SH-SY5Y (cell line): ENCODE results near the gene SKA2.

Experiments
- GATA2 ChIP-seq: IDR thresholded peaks from 2 replicates; pipeline ENCODE4 v1.6.1; 2011; ENCODE audit warnings: mild to moderate bottlenecking, low read depth, low read length
- GATA3 ChIP-seq: IDR thresholded peaks from 2 replicates; pipeline ENCODE4 v1.6.1; 2011; ENCODE audit warnings: low read depth, mild to moderate bottlenecking, low read length, moderate library complexity

DNA sequence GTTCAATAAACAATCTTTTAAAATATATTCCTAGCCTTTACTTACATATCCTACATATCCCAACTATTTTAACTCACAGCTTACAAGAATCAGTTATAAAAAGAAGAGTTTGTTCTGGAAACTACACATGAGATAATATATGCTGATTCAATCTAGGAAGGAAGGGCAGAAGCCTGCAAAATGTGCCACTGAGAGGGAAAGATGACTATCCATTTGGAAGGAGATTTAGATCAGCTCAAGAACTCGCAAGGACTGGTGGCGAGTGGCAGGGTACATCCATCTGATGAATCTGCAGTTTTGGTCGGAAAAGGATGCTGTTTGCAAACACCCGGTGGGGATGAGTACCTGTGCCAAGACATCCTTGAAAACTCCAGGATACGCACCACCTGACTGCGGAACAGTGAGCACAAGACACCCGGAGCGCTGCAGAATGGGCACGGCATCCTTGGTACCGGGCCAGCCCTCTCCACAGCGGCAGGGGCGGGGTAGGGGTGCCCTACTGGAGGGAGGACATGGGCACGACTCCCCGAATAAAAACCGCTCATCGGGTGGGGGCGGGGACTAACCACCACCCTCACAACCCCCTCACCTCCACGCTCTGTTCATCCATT lies 49.0 kb downstream of the SKA2 start:
- TF ChIP-seq GATA2 (no peak), GATA3 (0 out of 2 replicates have a peak, but pooled peaks have one; percentile 13)
